HepG2 (cell line): ENCODE measurements around the gene ZNF865. TPM values are rescaled to one million over a fixed set of nuclear protein-coding genes. Genes with fewer than 3 reads are reported as not detected.

Experiments
- ATF7-NPFF ChIP-seq: sonication (generic); formaldehyde crosslinking; IDR thresholded peaks from 2 replicates; pipeline ENCODE4 v1.8.1; 2023; ENCODE audit warnings: mild to moderate bottlenecking, low read depth, missing genetic modification reagents, moderate library complexity
- ETS1 ChIP-seq: sonication (generic); formaldehyde crosslinking; IDR thresholded peaks from 2 replicates; pipeline ENCODE4 v1.4.0; 2020; ENCODE audit warnings: missing genetic modification reagents
- GPN1 ChIP-seq: sonication (generic); formaldehyde crosslinking; IDR thresholded peaks from 2 replicates; pipeline ENCODE4 v1.5.1; 2020; ENCODE audit warnings: missing genetic modification reagents, borderline replicate concordance
- HNRNPK ChIP-seq: fragments of 200-400 bp; formaldehyde crosslinking; IDR thresholded peaks from 2 replicates; pipeline ENCODE4 v1.6.1; 2018; ENCODE audit warnings: low read length, low read depth, moderate library complexity, mild to moderate bottlenecking; ENCODE audit not compliant: poor library complexity, severe bottlenecking
- NFATC3 ChIP-seq: sonication (generic); formaldehyde crosslinking; IDR thresholded peaks from 2 replicates; pipeline ENCODE4 v1.5.1; 2020; ENCODE audit warnings: mild to moderate bottlenecking, missing genetic modification reagents
- NR2F1 ChIP-seq, 2 experiments: fragments of 450-650 bp in 1 of 2; formaldehyde crosslinking in 1 of 2; IDR thresholded peaks; 2 replicates each; pipeline versions ENCODE4 v1.5.0 to v1.6.1; 2016 to 2020; ENCODE audit warnings: mild to moderate bottlenecking in 1 of 2, missing compliant biosample characterization in 1 of 2, missing genetic modification reagents in 1 of 2, moderate library complexity in 1 of 2
- ONECUT2 ChIP-seq: sonication (generic); formaldehyde crosslinking; IDR thresholded peaks from 2 replicates; pipeline ENCODE4 v1.4.0; 2020; ENCODE audit warnings: missing genetic modification reagents
- REST ChIP-seq, 2 experiments: IDR thresholded peaks; 2 replicates each; pipeline ENCODE4 v1.6.1; 2011 to 2012; ENCODE audit warnings: low read length in 2 of 2, borderline replicate concordance in 1 of 2, low read depth in 1 of 2, mild to moderate bottlenecking in 1 of 2, moderate library complexity in 1 of 2
- SNAPC5 ChIP-seq: sonication (generic); formaldehyde crosslinking; IDR thresholded peaks from 2 replicates; pipeline ENCODE4 v1.8.1; 2023; ENCODE audit warnings: mild to moderate bottlenecking, missing genetic modification reagents, borderline replicate concordance
- TSC22D2 ChIP-seq: sonication (generic); formaldehyde crosslinking; IDR thresholded peaks from 2 replicates; pipeline ENCODE4 v1.5.1; 2020; ENCODE audit warnings: missing genetic modification reagents, mild to moderate bottlenecking, borderline replicate concordance
- ZNF225 ChIP-seq: sonication (generic); formaldehyde crosslinking; IDR thresholded peaks from 2 replicates; pipeline ENCODE4 v1.4.0; 2020; ENCODE audit warnings: mild to moderate bottlenecking, missing genetic modification reagents
- ZNF431 ChIP-seq: sonication (generic); formaldehyde crosslinking; IDR thresholded peaks from 2 replicates; pipeline ENCODE4 v1.9.0; 2022; ENCODE audit warnings: missing genetic modification reagents, low read depth, mild to moderate bottlenecking, borderline replicate concordance
- ZNF672 ChIP-seq: sonication (generic); formaldehyde crosslinking; IDR thresholded peaks from 2 replicates; pipeline ENCODE4 v1.8.1; 2022; ENCODE audit warnings: missing genetic modification reagents
- ZXDC ChIP-seq: sonication (generic); formaldehyde crosslinking; IDR thresholded peaks from 2 replicates; pipeline ENCODE4 v1.5.0; 2020; ENCODE audit warnings: mild to moderate bottlenecking, missing genetic modification reagents
- polyA plus RNA-seq, 8 experiments: library from polyadenylated mRNA; depleted of rRNA in 3 of 8; stranded (reverse) in 7 of 8; unstranded in 1 of 8; fragments of >200 nt; fragmentation: Illumina TruSeq in 4 of 8; extraction: Trizol in 4 of 8; gene quantifications; 2 replicates each; pipeline versions ENCODE4 v1.2.1 to v1.2.3, GENCODE V29; 2011 to 2016; ENCODE audit warnings: low read depth in 4 of 8, missing spikeins in 1 of 8, mixed read lengths in 1 of 8; ENCODE audit not compliant: insufficient read depth in 1 of 8
- total RNA-seq, 5 experiments: library from RNA; depleted of rRNA; stranded (reverse); fragments of >200 nt; fragmentation: Illumina TruSeq; extraction: Trizol; gene quantifications; 2 replicates each; pipeline ENCODE4 v1.2.3, GENCODE V29; 2016; ENCODE audit warnings: low read depth in 1 of 5
- TF ChIP-seq, protein P1 (sequence below): sonication (generic); formaldehyde crosslinking; IDR thresholded peaks from 2 replicates; pipeline ENCODE4 v1.4.0; 2020; ENCODE audit warnings: mild to moderate bottlenecking, missing genetic modification reagents

Gene ZNF865
- total and polyA plus RNA-seq, 2 of the 13 experiments (the other 11 are each of a cell fraction or from before 2014, with no cell fraction given): 0.93 to 1.0 TPM

- peak in 1 of 2 experiments; percentile 19; a peak in 1 of 4 replicates for TF ChIP-seq REST (IDR thresholded peaks at IDR 0.05; ENCODE audit: borderline replicate concordance in 1 of 2, low read depth in 1 of 2, low read length in 2 of 2)
- TF ChIP-seq HNRNPK: peak; percentile 94
- peak; percentile 75; the same call in 1 of the 2 replicates for TF ChIP-seq ZXDC (CRISPR knock-in tag)
- TF ChIP-seq, protein P1, sequence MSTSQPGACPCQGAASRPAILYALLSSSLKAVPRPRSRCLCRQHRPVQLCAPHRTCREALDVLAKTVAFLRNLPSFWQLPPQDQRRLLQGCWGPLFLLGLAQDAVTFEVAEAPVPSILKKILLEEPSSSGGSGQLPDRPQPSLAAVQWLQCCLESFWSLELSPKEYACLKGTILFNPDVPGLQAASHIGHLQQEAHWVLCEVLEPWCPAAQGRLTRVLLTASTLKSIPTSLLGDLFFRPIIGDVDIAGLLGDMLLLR: peak; percentile 73; the same call in 1 of the 2 replicates
- no peak for TF ChIP-seq ONECUT2 (CRISPR knock-in tag)
- no peak for TF ChIP-seq ATF7-NPFF (CRISPR knock-in tag)
- no peak for TF ChIP-seq NFATC3 (CRISPR knock-in tag)
- no peak for TF ChIP-seq SNAPC5 (CRISPR knock-in tag)
- TF ChIP-seq ZNF431 (CRISPR knock-in tag): peak; percentile 45; the same call in 1 of the 2 replicates
- TF ChIP-seq TSC22D2 (CRISPR knock-in tag): 0 out of 2 replicates have a peak, but pooled peaks have one; percentile 16
- no peak for TF ChIP-seq ZNF225 (CRISPR knock-in tag)
- no peak for TF ChIP-seq ZNF672
- no peak for TF ChIP-seq ETS1 (CRISPR knock-in tag)
- no peak for TF ChIP-seq GPN1
- no peak for TF ChIP-seq NR2F1 (CRISPR knock-in tag; IDR thresholded peaks at IDR 0.05)
These were observed 49.6 kb downstream of the ZNF865 start, which contains the start of gene U2AF2 (continued) for GRCh38 chr19:55654868-55655647.
